CD4-positive, alpha-beta T cell (primary cell): ENCODE data around the gene MED12L. TPM values are rescaled to one million over a fixed set of nuclear protein-coding genes. Genes with fewer than 3 reads are reported as not detected.
A peak's percentile ranks its signal among the peaks of the same experiment; 100 is the strongest.

Source experiments
- ATAC-seq: fragments of 200-7000 bp; cut with Tn5 transposase; one replicate; pipeline ENCODE4 v1.10.0; 2022; ENCODE audit warnings: mild to moderate bottlenecking; ENCODE audit not compliant: poor library complexity
- CTCF ChIA-PET: fragments of 350-600 bp; sonication (Branson Sonifier 250); formaldehyde crosslinking; loops from one replicate; lab custom pipeline; 2021; ENCODE audit warnings: antibody characterized with exemption, inconsistent platforms; lab: Charles Lee
- POLR2A ChIA-PET: fragments of 350-600 bp; sonication (Branson Sonifier 250); formaldehyde crosslinking; loops from one replicate; lab custom pipeline; 2021; ENCODE audit warnings: antibody characterized with exemption, inconsistent platforms; lab: Charles Lee
- DNase-seq, 14 experiments: peaks; one replicate each; pipeline ENCODE4 v3.0.0-alpha.2; 2013 to 2020; ENCODE audit warnings: mixed read lengths in 2 of 14
- H3K27ac ChIP-seq, 2 donors: one replicate each; pipeline versions ENCODE4 v1.5.1 to v1.7.0; 2013; ENCODE audit warnings: low read length in 2 of 2, low read depth in 1 of 2, mild to moderate bottlenecking in 1 of 2
- H3K27me3 ChIP-seq, 2 experiments: 1 replicate in 1 of 2; 2 replicates in 1 of 2; pipeline versions ENCODE4 v1.6.1 to v1.7.0; 2013; ENCODE audit warnings: low read length in 2 of 2, control low read depth in 1 of 2, mild to moderate bottlenecking in 1 of 2, moderate library complexity in 1 of 2; ENCODE audit not compliant: insufficient read depth in 2 of 2, control insufficient read depth in 1 of 2
- H3K36me3 ChIP-seq: one replicate; pipeline ENCODE4 v1.6.1; 2013; ENCODE audit warnings: low read length, control low read depth; ENCODE audit not compliant: insufficient read depth
- H3K4me1 ChIP-seq: one replicate; pipeline ENCODE4 v1.6.1; 2013; ENCODE audit warnings: low read length, control low read depth; ENCODE audit not compliant: insufficient read depth
- H3K4me3 ChIP-seq: one replicate; pipeline ENCODE4 v1.5.1; 2013; ENCODE audit warnings: mild to moderate bottlenecking, low read length, moderate library complexity
- H3K9me3 ChIP-seq, 2 experiments: 1 replicate in 1 of 2; 2 replicates in 1 of 2; pipeline versions ENCODE4 v1.6.1 to v1.7.0; 2013; ENCODE audit warnings: low read length in 2 of 2, mild to moderate bottlenecking in 2 of 2, control low read depth in 1 of 2, moderate library complexity in 1 of 2; ENCODE audit not compliant: control insufficient read depth in 1 of 2, insufficient read depth in 1 of 2
- H3K27ac Mint-ChIP-seq: one replicate; pipeline ENCODE4 v1.8.0; 2020; ENCODE audit warnings: mixed read lengths
- H3K27me3 Mint-ChIP-seq: one replicate; pipeline ENCODE4 v1.8.0; 2021; ENCODE audit warnings: mixed read lengths
- H3K36me3 Mint-ChIP-seq: one replicate; pipeline ENCODE4 v1.8.0; 2021; ENCODE audit warnings: low read depth, mixed read lengths
- H3K4me1 Mint-ChIP-seq: one replicate; pipeline ENCODE4 v1.8.0; 2021; ENCODE audit warnings: low read depth, mixed read lengths
- H3K4me3 Mint-ChIP-seq: one replicate; pipeline ENCODE4 v1.8.0; 2020; ENCODE audit warnings: mild to moderate bottlenecking, mixed read lengths
- H3K9me3 Mint-ChIP-seq: one replicate; pipeline ENCODE4 v1.8.0; 2020; ENCODE audit warnings: mixed read lengths
- CTCF ChIP-seq: fragments of 200-600 bp; IDR thresholded peaks from one replicate; pipeline ENCODE4 v1.8.0; 2022; ENCODE audit warnings: antibody characterized with exemption, mild to moderate bottlenecking
- intact Hi-C, 2 experiments: fragments of 100-400 bp; cut with DNase I in 1 of 2; cut with micrococcal nuclease in 1 of 2; formaldehyde crosslinking; loops; one replicate each; pipeline versions ENCODE4 v1.15.1 to v1.9.0; 2023 to 2025; cut with DNase I, micrococcal nuclease
- total RNA-seq, 174 experiments: library from RNA in 2 of 174; stranded (reverse) in 2 of 174; gene quantifications; one replicate each; pipeline ENCODE4 v1.2.3 and lab custom pipeline; 2021 to 2026

The MED12L gene
- total RNA-seq, 2 experiments from 2014 or later, result 0.39 to 0.49 TPM

- ChIA-PET CTCF (no interaction called here), POLR2A (interaction anchor here (0.6 to 1.0 kb wide), 2 partner anchors 10 to 39 kb away, joined by 3 read pairs; no protein-coding TSS in a partner anchor)
- TF ChIP-seq CTCF, result no peak
- intact Hi-C loops, result no loop called here
- peaks cover 53% of the 10 kb centered on the region for H3K27me3 Mint-ChIP-seq
- Histone ChIP-seq H3K36me3 (no peaks in the 10 kb centered on the region), H3K4me3 (no peak overlapping the region), H3K9me3 (no peaks in the 10 kb centered on the region), H3K27ac (no peak overlapping the region), H3K4me1 (peaks cover 18% of the 10 kb centered on the region), H3K27me3 (peaks cover 21 to 33% of the 10 kb centered on the region in 2 experiments)
- H3K9me3 Mint-ChIP-seq, result no peaks in the 10 kb centered on the region
- peaks cover 11% of the 10 kb centered on the region for H3K4me1 Mint-ChIP-seq
- ATAC-seq (no peak), DNase-seq (no peak)
- no peaks in the 10 kb centered on the region for H3K36me3 Mint-ChIP-seq
- H3K4me3 Mint-ChIP-seq, result peak overlapping the region; percentile 83
- no peak overlapping the region for H3K27ac Mint-ChIP-seq
Observed at GRCh38 chr3:151082880-151083838, 2.3 kb upstream of the MED12L start.

GRCh38 chr3:151084893-151085226 is 604 bp upstream of the MED12L start:
- ATAC-seq (no peak), DNase-seq (no peak)
- H3K36me3 Mint-ChIP-seq, result no peaks in the 10 kb centered on the region
- Histone ChIP-seq H3K9me3 (no peaks in the 10 kb centered on the region), H3K36me3 (no peaks in the 10 kb centered on the region), H3K4me1 (peaks cover 18% of the 10 kb centered on the region), H3K27ac (no peak overlapping the region), H3K27me3 (peaks cover 25 to 40% of the 10 kb centered on the region in 2 experiments), H3K4me3 (peak overlapping the region; percentile 37)
- H3K27me3 Mint-ChIP-seq, result peaks cover 57% of the 10 kb centered on the region
- H3K27ac Mint-ChIP-seq, result no peak overlapping the region
- no peaks in the 10 kb centered on the region for H3K9me3 Mint-ChIP-seq
- intact Hi-C loops, result loop anchor here in 1 of 2 experiments (5.0 kb wide), 1 partner anchor 363 kb away; no protein-coding TSS in a partner anchor
- no peak for TF ChIP-seq CTCF
- POLR2A ChIA-PET, result interaction anchor here (1.5 kb wide), 1 partner anchor 9 kb away, joined by 3 read pairs; no protein-coding TSS in a partner anchor
- H3K4me1 Mint-ChIP-seq, result peaks cover 11% of the 10 kb centered on the region
- CTCF ChIA-PET, result no interaction called here
- H3K4me3 Mint-ChIP-seq, result peak overlapping the region; percentile 83

- Mint-ChIP-seq H3K27me3 (peaks cover 52% of the 10 kb centered on the region), H3K4me1 (peaks cover 11% of the 10 kb centered on the region), H3K36me3 (no peaks in the 10 kb centered on the region), H3K27ac (no peak overlapping the region), H3K9me3 (no peaks in the 10 kb centered on the region), H3K4me3 (peak overlapping the region; percentile 94)
- intact Hi-C loops, result loop anchor here in 1 of 2 experiments (5.0 kb wide), 1 partner anchor 364 kb away; no protein-coding TSS in a partner anchor
- Histone ChIP-seq H3K4me1 (peaks cover 18% of the 10 kb centered on the region), H3K36me3 (no peaks in the 10 kb centered on the region), H3K9me3 (no peaks in the 10 kb centered on the region), H3K27me3 (peaks cover 22 to 40% of the 10 kb centered on the region in 2 experiments), H3K27ac (no peak overlapping the region), H3K4me3 (peak overlapping the region; percentile 50)
- TF ChIP-seq CTCF, result no peak
- ATAC-seq (no peak), DNase-seq (peak in 7 of 14 experiments; percentile 1 to 32 (median 4))
- CTCF ChIA-PET, result no interaction called here
- POLR2A ChIA-PET, result interaction anchor here (0.6 to 1.9 kb wide), 5 partner anchors 10 to 565 kb away, joined by 3 to 6 read pairs (median 3); partner anchors contain the start of genes EIF2A, SERP1 and SIAH2
Observed at GRCh38 chr3:151085889-151086483, 522 bp downstream of the MED12L start.
